ENCODE measurements around the gene CTCFL.
A peak's percentile ranks its signal among the peaks of the same experiment; 100 is the strongest.
"Not testable (repeated sequence)": the region's sequence is repeated elsewhere in the genome, so short reads cannot be mapped to it uniquely, and the experiment has no call there.

CTCFL gene

GRCh38 chr20:57508831-57509230 is 16.1 kb downstream of the CTCFL start:
- DNase-seq (ENCODE audit: low spot score): no peak

DNA sequence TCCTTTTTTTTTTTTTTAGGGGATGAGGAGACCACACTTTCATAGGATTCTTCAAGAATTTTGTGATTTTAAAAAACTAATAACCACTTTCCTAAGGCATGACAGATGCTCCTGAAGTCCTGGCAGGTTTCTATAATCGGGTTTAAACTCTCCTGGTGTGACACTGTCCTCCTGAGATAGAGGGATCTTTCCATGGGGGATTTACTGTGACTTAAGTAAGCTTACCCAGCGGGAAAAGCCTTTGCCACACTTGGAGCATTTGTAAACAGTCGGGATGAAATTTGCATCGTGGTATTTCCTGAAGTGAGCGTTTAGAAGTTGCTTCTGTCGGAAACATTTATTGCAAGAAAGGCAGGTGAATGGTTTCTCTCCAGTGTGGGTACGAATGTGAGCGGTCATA is 16.6 kb downstream of the CTCFL start:
- no peak for DNase-seq (ENCODE audit: low spot score)

GRCh38 chr20:57507477-57507876 is 17.5 kb downstream of the CTCFL start:
- no peak for DNase-seq (ENCODE audit: low spot score)

DNA sequence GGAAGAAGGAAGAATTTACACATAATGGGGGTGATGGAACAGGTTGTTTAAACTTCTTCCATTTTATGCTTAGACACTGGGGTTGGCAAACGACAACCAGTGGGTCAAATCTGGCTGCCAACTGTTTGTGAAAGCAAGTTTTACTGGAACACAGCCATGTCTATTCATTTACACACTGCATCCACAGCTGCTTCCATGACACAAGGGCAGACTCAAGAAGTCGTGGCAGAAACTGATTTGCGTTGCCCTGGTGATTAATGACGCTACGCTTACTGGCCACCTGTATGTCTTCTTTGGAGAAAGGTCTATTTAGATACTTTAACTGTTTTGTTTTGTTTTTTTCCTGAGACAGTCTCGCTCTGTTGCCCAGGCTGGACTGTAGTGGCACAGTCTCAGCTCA is 19.0 kb downstream of the CTCFL start:
- no peak for DNase-seq (ENCODE audit: low spot score)

DNA sequence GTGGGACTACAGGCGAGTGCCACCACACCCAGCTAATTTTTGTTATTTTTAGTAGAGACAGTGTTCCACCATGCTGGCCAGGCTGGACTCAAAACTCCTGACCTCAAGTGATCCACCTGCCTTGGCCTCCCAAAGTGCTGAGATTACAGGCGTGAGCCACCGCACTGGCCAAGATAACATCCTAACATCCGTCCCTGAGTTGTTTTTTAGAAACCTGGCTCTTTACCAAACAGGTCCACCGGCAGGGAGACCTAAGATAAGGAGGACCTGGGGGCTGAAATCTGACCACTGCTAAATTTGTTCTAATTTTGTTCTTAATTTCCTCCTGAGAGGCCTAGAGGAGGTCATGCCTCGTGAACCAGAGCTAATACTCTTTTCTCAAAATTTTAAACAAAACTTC is 20.5 kb downstream of the CTCFL start:
- DNase-seq (ENCODE audit: low spot score): no peak

DNA sequence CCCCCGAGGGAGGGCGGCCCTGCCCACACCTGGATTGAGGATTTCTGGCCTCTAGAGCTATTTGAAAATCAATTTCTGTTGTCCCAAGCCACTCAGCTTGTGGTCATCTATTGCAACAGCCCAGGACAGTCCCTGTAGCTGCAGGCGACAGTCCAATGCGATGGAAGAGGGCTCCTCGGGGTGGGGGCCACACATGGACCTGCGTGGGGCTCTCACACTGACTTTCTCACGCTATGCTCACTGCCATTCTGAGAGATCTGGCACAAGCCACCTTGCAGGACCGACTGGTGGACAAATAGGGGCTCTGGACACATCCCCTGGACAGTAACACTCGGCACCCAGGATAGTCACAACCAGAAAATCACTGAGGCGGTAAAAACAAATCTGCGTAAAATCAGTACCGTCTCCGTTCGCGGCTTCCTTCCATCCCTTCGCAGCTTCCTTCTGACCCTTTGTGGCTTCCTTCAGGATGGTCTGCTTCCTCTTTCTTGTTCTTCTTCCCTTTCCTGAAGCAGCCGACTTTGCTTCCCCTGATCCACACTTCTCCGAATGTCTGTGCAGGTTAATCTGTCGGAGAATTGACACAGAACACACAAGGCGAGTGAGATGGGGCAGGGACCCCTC is 21.8 kb downstream of the CTCFL start:
- peak; percentile 33 for DNase-seq (ENCODE audit: low spot score)

DNA sequence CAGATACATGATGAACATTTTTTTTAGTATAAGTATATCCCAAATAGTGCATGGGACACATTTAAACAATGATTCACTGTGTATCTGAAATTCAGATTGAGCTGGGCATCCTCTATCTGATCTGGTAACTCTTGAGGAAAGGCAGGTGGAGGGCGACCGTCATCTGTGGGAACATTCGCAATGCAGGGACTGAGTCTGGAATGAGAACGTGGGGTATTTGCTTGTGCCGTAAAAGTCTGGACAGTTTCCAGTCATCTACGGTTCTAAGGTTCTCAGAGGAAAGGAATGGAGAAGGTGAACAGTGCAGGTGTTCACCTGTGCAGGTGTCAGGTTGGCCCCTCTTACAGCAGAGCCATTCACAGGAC is 22.6 kb downstream of the CTCFL start:
- DNase-seq (ENCODE audit: low spot score): no peak

DNA sequence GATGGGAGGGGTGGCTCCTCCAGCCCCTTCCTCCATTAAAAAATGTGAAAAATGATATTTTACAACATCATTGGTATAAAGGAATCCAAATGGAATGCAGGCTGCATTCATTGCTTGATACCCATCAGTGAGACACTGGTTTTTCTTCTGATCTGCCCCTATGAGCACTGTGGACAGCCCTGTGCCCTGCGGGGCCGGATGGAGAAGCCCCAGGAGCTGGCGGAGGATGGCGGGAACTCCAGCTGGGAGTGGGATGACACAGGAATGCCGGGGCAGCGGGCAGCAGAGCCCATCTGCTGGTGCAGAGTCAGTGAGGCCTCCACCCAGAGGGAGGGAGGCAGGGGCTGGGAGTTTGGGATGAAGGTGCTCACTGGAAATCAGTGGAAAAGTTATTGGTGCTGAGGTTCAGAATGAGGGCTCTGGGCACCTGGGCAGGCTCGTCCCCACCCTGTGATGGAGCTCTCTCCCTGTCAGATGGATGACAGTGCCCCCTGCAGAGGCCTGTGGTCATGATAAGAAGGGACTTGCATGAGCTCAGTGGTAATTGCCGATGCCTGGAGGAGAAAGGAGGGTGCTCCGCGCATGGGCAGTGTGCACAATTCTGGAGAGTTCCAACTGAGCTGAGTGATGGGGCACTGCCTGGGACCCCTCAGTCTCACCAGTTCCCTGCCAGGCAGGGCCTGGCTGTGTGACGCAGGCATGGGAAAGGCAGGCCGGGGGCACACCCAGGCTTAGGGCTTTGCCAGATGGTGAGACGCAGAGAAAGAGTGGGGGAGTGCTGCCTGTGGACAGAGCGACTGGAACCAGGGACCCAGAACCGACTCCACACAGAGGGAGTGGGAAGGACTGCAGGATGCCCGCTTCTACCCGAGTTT is 23.2 kb downstream of the CTCFL start:
- DNase-seq (ENCODE audit: low spot score): no peak

GRCh38 chr20:57500962-57501361 is 24.0 kb downstream of the CTCFL start:
- DNase-seq (ENCODE audit: low spot score): no peak

GRCh38 chr20:57500235-57500634 is 24.7 kb downstream of the CTCFL start:
- DNase-seq (ENCODE audit: low spot score): no peak

DNA sequence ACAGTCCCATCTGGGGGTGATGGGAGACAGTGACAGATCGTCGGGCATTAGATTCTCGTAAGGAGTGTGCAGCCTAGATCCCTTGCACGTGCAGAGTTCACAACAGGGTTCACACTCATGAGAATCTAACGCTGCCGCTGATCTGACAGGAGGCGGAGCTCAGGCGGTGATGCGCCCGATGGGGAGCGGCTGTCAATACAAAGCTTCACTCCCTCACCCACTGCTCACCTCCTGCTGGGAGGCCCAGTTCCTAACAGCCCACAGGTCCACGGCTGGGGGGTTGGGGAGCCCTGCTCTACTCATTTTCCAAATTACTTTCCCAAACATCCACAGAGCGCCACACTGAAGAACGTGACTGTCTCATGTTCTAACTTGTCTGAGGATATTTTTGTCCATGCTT is 25.3 kb downstream of the CTCFL start:
- DNase-seq (ENCODE audit: low spot score): no peak

DNA sequence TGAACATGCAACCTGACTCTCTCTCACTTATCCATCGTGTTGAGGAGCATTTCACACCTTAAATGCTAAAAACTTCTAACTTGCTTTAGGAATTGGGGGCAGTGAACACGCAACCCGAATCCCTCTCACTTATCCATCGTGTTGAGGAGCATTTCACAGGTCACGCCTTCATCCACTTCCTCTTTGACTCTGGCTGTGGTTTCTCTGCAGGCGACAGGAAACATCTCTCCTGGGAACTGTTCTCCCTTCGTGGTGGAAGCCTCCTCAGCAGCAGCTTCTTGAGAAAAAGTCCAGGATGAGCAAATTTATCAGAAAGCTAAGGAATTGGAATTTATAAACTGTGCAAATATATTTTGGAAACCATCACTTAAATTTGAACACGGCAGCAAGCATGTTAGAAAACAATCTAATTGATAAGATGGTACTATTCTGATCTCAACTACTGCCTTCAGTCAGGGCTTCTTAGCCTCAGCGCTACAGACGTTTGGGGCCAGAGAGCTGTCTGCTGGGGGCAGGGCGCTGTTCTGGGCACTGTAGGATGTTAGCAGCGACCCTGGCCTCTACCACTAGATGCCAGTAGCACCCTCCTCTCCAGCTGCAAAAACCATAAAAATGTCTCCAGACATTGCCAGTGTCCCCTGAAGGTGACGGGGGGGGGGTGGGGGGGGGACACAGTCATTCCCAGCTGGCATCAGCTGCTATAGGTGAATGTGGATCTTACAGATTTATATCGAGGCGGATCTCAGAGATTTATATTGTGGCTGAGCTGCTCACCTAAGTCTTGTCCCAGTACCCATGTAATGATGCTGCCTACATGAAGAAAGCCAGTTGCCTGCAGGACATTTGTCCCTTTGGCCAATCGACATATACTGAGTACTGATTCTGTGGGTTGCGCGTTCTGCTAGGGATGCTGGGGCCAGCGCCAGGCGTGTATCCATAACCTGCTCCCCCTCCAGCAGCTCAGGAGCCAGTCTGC is 26.2 kb downstream of the CTCFL start:
- DNase-seq (ENCODE audit: low spot score): no peak

GRCh38 chr20:57496592-57496991 is 28.3 kb downstream of the CTCFL start:
- DNase-seq (ENCODE audit: low spot score): no peak

- no peak for DNase-seq (ENCODE audit: low spot score)
Measured at GRCh38 chr20:57495978-57496377, 29.0 kb downstream of the CTCFL start.

DNA sequence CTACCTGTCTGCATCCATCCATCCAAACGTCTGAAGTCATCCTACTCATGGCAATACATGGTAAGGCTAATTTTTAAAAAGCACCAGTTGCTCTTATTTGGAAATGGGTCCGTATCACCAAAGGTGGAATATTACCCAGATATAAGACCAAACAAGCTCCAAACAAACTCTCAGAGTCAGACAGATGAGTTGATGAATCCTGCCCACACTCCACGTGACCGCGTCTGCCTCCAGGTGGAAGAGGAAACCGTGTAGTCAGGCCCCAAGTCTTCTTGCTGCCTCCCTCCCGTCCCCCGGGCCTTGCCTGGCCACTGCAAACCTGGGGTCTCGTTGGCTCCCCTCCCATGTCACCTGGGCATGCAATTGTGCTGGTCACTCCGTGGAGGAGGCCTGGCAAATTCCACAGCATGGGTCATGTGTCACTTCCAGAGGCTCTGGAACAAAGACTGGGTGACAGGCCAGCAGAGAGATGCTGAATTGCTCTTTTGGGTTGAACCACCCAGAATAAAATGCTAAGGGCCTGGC is 31.8 kb downstream of the CTCFL start:
- no peak for DNase-seq (ENCODE audit: low spot score)

DNA sequence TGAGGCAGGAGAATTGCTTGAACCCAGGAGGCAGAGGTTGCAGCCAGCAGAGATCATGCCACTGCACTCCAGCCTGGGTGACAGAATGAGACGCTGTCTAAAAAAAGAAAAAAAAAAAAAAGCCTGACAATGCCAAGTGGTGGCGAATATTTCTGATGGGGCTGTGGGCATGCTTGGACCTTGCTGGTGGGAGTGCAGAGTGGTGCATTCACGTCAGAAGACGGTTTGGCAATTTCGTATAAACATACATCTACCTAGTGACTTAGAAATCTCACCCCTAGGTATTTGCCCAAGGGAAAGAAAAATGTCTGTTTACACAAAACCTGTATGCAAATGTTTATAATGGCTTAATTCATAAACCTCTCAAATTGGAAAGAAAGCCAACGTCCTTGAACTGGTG is 33.6 kb downstream of the CTCFL start:
- DNase-seq (ENCODE audit: low spot score): no peak

- not testable (repeated sequence) for DNase-seq (ENCODE audit: low spot score)
Measured at GRCh38 chr20:57488277-57488676, 36.7 kb downstream of the CTCFL start.

GRCh38 chr20:57485770-57486169 is 39.2 kb downstream of the CTCFL start:
- DNase-seq (ENCODE audit: low spot score): no peak

GRCh38 chr20:57484772-57485171 is 40.2 kb downstream of the CTCFL start:
- DNase-seq (ENCODE audit: low spot score): no peak

GRCh38 chr20:57483287-57484050 is 41.5 kb downstream of the CTCFL start:
- DNase-seq (ENCODE audit: low spot score): no peak

GRCh38 chr20:57482796-57483195 is 42.1 kb downstream of the CTCFL start:
- DNase-seq (ENCODE audit: low spot score): no peak

GRCh38 chr20:57482148-57482547 is 42.8 kb downstream of the CTCFL start:
- DNase-seq (ENCODE audit: low spot score): no peak

Data from germinal center (tissue), 1 donor.